Raji (cell line): ENCODE results near the gene FBH1.

ENCODE experiments used
- POLR2A ChIP-seq: IDR thresholded peaks from 2 replicates; pipeline ENCODE4 v1.6.1; 2011; ENCODE audit warnings: low read depth, low read length, control low read depth; ENCODE audit not compliant: insufficient read depth

The FBH1 gene

DNA sequence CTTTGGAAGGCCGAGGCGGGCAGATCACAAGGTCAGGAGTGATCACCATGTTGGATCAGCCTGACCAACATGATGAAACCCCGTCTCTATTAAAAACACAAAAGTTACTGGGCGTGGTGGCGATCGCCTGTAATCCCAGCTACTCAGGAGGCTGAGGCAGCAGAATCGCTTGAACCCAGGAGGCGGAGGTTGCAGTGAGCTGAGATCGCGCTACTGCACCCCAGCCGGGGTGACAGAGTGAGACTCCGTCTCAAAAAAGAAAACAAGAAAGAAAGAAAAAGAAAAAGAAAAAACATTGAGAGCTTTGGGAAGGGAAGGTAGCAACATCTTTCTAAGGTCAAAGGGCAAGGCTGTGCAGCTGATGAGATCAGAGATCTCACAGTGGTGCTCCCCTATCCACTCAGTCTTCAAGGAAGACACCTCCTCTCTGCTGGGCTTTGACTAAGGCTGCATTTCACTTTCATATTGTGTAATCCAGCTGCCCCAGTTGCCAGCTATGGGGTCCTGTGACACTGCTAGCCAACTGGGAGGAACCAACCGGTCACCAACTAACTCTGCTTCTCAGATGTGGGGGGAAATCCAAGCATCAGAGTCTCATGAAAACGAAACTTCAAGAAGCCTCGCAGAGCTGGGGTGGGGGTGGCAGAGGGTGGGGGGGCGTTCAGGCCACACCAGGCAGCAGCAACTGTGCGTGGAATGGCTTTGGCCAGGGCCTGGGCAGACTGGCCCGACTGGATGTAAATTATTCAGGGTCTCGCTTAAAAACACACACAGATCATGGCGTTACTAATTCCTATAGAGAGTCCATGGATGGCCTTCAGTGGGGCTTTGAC, 85.8 kb downstream of the FBH1 start:
- TF ChIP-seq POLR2A = peak; percentile 42; the same call in 1 of the 2 replicates

DNA sequence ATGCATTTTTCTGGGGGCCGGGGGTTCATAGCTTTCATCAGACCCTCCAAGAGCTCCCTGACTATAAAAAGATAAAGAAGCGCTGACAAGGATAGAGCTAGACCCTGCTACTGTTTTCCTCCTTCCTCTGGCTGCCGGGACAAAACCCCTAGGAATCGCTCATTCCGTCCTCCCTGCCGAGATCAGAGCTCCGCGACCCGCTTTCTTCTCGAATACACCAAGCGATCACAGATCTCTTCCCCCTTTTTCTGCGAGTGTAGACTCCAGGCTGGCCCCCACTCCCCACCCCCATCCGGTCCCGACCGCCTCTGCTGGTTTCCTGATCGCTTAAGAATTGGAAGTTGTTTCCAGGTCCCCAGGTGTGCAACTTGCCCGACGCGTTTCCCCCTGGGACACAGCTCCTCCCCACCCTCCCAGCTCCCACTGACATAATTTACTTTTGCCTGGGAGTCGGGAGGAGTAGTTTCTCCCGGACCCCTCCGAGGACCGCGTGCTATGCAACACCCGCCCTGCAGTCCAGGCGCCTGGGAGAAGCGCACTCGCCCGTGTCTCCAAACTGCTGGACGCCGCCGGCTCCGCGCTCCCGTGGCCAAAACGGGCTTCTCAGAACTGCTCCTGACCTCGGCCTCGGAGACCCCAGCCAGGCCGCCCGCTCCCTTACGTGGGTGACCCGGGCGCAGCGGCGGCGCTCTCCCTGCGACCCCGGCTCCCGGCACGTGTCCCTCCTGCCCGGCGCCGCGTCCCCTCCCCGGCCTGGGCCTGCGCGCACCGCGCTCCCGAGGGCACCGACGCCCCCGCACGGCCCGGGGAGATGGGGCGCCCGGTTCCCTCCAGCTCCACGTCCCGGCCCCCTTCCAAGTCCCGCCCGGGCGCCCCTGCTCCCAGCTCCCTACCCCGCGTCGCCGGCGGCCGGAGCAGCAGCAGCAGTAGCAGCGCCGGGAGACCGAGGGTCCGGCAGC, 86.7 kb downstream of the FBH1 start:
- no peak; the same call in none of the 2 replicates for TF ChIP-seq POLR2A

DNA sequence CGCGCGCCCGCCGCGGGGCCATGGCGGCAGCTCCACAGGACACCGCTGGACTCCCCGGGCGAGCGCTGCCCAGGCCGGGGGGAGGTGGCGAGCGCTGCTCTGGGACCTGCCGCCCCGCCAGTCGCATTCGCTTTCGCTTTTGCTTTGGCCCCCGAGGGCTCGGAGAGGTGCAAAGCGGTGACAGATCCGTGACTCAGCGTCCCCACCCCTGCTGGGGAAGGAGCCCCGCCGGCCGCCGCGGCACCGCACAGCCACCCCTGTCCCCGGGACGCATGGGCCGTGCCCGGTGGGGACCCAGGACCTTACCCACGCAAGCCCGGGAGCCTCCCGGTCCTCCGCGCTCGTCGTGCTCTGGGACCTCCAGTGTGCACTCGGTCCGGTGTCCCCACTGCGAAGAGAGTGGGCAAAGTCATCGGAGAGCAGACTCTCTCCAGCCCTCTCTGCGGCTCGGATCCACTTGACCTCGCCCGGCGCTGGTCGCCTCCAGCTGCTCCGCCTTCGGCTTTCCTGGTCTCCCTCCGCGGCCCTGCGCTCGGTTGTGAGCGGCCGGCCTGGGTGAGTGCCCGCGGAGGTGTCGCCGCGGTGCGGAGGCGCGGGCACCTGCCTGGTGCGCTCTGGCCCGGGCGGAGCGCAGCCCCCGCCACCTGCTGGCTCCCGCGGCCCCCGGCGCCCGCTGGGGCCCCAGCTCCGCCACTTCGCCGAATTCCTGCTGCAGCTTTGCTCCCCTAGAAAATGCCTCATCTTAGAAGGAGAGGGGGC, 87.6 kb downstream of the FBH1 start, which contains the start of gene IL15RA:
Gene IL15RA (minus strand): TSS at position 73 of the 759 bp plus-strand sequence. CDS start 51 bp downstream, at position 22.
- peak; percentile 51 for TF ChIP-seq POLR2A

DNA sequence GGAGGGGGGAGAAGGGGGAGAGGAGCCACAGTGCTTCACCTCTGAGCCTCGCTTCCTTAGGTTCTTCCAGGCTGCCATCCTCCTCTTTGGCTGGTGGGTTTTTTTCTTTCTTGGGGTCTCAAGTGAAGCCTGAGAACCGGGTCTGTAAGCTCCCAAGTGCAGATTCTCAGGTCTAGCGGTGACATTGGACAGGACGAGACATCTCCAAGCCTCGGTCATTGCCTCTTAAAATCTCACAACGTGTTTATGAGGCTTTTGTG, 88.1 kb downstream of the FBH1 start:
- TF ChIP-seq POLR2A = no peak

DNA sequence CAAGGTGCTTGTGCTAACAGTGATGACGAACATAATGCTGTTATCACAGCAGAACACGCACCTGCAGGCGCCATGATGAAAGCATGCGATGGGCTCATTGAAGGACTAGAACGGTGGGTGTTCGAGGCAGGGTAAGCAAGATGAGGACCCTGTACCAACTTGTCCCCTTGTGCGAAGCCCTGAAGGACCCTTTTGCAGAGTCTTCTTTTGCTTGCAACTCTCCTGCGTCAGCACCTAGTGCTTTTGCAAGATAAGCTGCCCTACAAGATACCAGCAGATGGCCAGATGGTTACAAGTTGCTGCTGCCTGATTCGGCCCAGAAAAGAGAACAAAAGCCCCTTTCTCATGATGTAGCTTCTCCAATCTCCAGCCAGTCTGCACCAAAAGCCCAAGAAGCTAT, 91.5 kb downstream of the FBH1 start:
- no peak for TF ChIP-seq POLR2A

DNA sequence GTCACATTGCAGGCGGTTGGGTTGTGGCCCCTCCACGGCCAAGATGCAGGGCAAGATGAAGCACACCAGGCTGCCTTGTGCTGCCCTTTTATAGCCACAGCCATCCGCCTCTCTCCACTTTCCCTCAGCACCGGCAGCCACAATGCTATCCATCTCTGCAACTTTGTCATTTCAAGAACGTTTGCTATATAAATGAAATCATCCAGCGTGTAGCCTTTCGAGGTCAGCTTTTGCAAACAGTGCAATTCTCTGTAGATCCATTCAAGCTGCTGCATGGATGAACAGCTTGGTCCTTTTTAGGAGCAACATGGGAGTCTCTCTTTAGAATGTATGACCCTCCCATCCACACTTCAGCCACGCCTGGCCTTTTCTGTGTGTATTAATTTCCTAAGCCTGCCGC, 93.7 kb downstream of the FBH1 start:
- TF ChIP-seq POLR2A = no peak

DNA sequence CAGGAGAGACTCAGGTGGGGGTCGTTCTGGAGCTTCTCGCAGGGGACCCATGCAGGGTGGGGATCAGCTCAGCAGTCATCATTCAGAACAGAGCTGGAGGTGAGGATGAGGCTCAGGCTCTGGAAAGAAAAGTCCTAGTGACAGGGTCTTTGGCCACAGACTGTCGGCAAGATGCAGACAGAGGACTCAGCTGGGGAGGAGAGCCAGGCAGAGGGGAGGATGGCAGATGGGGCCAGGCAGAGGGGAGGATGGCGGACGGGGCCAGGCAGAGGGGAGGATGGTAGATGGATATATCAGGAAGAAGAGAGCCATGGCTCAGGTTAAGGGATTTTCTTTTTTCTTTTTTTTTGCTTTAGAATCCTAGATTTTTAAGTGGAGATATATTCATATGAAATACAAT, 95.0 kb downstream of the FBH1 start:
- no peak for TF ChIP-seq POLR2A
